HG03378 (cell line): ENCODE results near the gene ZDHHC5.
A peak's percentile ranks its signal among the peaks of the same experiment; 100 is the strongest.

Source experiments
- ATAC-seq: cut with Tn5 transposase; IDR thresholded peaks from one replicate; pipeline ENCODE4 v1.9.1; 2021; ENCODE audit warnings: mild to moderate bottlenecking, moderate library complexity; ENCODE audit not compliant: unreplicated experiment

Gene ZDHHC5, protein sequence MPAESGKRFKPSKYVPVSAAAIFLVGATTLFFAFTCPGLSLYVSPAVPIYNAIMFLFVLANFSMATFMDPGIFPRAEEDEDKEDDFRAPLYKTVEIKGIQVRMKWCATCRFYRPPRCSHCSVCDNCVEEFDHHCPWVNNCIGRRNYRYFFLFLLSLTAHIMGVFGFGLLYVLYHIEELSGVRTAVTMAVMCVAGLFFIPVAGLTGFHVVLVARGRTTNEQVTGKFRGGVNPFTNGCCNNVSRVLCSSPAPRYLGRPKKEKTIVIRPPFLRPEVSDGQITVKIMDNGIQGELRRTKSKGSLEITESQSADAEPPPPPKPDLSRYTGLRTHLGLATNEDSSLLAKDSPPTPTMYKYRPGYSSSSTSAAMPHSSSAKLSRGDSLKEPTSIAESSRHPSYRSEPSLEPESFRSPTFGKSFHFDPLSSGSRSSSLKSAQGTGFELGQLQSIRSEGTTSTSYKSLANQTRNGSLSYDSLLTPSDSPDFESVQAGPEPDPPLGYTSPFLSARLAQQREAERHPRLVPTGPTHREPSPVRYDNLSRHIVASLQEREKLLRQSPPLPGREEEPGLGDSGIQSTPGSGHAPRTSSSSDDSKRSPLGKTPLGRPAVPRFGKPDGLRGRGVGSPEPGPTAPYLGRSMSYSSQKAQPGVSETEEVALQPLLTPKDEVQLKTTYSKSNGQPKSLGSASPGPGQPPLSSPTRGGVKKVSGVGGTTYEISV

DNA sequence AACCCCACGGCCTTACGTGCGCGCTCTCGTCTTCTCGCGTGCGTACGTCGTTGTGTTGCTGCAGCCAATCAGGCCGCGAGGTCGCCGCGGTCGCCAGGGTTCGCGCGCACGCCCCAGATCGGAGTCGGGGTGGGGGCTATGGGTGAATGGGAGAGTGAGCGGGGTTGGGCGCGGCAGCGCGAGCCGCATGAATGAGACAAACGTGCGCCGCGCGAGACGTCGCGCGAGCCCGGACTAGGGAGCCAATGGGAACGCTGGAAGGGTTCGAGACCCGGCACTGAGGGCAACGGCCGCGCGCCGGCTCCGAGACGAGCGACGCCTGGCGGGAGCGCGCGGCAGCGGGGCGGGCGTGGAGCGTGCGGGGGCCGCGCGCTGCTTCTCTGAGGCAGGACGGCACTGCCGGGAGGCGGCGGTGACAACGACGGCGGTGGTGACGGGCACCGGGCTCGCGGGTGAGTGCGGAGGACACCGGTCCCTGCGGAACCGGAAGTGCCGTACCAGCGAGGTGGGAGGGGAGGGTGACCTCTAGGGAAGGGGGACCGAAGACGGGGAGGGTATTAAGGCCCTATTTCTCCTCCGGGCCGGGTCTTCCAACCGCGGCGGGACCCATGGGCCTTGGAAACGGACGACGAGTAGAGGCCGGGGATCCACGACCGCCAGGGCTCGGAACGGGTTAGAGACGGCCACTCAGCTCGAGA is at the start of gene ZDHHC5:
ZDHHC5 (plus strand) TSS at position 379 of the 698 bp plus-strand sequence. CDS start 4,977 bp downstream, outside the sequence.
- peak; percentile 77 for ATAC-seq

DNA sequence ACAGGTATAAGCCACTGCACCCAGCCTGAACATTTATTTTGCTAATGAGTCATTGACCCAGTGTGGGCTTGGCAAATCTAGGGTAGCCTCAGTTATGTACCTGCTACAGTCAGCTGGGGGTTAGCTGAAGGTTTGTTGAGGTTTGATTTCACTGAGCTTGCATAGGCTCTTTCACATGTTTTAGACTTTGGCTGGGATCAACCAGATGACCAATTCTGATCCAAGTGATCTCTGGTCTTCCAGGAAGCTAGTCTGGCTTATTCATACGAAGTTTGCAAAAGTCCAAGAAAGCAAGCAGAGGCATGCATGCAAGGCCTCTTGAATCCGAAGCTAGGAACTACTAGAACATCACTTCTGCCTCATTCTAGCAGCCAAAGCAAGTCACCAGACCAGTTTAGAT is 49.5 kb upstream of the ZDHHC5 start:
- ATAC-seq: no peak

DNA sequence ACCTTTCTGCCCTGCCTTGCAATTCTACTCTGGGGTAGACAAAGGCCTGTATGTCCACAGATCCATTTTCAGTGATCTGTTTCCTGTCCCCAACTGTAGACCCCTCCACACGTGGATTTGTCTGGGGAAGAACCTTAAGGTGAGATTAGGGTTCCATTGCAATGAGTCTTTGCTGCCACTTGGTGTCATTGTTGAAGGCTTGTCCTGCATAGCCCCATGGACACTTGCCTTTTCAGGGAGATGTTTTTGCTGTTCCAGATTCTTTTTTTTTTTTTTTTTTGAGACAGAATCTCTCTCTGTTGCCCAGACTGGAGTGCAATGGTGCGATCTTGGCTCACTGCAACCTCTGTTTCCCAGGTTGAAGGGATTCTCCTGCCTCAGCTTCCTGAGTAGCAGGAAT is 48.6 kb upstream of the ZDHHC5 start:
- no peak for ATAC-seq

DNA sequence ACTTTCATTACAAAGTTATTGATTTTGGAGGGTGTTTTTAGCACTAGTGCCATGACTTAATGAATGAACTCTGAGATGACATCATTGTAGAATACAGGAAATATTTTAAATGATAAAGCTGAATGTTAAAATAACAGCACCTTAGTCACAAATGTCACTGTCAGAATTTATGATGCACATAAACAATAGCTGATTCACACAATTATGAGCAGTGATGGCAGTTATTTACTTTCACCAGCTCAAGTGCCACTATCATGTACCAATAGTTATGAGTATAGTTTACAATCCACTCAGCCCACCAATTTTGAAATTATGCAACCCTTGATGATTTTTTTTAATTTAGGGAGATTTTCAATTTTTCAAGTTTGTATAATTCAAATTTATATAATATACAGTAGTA is 47.4 kb upstream of the ZDHHC5 start:
- ATAC-seq: no peak

DNA sequence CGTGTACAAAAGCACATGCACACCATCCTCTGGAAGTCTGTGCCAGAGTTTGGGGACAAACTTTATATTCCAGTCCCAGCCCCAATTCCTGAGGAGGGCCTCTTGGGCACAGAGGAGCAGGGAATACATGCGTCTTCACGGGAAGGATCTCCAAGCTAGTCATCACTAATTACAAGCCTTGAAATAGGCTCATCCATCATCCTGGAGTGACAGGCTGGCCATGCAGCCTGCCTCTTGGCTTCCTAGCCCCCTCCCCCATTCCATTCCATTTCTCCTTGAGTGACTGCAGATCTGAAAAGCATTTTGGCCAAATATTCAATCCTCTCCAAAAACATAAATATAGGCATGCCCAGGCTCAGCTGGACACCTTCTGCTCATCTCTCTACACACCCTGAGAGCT is 45.7 kb upstream of the ZDHHC5 start:
- no peak for ATAC-seq

DNA sequence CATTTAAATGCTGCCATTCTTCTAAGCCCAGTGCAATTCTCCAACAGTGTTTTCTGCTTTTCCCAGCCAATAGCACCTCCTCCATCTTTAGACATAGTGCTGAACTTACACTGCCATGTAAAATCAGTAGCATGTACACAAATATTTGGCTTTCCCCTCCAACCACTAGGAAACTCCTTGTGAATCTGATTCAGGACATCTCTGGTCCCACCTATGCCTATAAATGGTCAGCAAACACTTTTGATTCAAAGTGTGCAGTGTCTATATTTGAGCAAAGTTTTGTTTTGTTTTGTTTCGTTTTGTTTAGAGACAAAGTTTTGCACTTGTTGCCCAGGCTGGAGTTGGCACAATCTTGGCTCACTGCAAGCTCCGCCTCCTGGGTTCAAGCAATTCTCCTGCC is 43.0 kb upstream of the ZDHHC5 start:
- no peak for ATAC-seq

DNA sequence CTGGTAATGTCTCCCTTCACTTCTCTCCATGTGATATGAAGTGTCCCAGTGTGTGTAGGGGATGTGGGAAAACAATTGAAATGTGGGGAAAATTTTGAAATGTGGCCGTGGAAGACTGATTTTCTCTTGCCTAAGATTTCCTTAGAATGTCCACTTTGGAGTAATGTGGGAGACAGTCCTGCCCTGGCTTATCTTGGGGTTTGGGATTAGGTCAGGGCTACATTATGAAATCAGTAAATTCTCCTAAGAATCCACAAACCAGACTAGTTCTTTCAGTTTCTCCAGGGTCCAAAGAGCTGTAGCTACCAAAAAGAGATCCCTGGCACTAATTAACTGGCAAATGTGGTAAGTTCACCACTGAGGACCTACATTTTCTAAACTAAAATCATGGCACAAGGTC is 41.0 kb upstream of the ZDHHC5 start:
- ATAC-seq: no peak

DNA sequence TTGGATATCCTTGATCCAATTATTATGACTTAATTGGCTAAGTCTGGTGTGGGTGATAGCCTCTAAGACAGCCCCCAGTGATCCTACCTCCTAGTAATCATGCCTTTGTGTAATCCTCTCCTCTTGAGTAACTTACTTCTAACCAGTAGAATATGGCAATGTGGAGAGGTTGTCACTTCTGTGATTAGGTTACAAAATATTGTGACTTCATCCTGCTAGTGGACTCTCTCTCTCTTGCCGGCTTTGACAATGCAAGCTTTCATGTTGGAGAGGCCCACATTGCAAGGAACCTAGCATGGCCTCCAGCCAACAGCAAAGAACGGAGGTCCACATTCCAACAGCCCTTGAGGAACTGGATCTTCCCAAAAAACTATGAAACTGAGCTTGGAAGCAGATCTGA is 37.7 kb upstream of the ZDHHC5 start:
- no peak for ATAC-seq

DNA sequence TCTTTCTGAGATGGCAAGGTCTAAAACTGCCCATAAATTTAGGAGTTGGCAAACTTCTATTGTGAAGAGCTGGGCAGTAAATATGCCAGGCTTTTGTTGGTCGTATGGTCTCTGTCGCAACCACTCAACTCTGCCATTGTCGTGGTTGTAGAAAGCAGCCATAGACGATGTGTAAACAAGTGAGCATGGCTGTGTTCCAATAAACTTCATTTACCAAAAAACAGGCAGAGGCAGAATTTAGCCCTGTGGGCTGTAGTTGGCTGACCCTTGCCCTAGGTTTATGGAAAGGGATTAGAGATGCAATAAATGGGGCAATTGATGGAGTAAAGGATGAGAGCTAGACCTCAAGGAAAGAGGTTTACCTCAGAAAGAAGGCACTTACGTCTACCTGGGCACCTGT is 35.8 kb upstream of the ZDHHC5 start:
- no peak for ATAC-seq

DNA sequence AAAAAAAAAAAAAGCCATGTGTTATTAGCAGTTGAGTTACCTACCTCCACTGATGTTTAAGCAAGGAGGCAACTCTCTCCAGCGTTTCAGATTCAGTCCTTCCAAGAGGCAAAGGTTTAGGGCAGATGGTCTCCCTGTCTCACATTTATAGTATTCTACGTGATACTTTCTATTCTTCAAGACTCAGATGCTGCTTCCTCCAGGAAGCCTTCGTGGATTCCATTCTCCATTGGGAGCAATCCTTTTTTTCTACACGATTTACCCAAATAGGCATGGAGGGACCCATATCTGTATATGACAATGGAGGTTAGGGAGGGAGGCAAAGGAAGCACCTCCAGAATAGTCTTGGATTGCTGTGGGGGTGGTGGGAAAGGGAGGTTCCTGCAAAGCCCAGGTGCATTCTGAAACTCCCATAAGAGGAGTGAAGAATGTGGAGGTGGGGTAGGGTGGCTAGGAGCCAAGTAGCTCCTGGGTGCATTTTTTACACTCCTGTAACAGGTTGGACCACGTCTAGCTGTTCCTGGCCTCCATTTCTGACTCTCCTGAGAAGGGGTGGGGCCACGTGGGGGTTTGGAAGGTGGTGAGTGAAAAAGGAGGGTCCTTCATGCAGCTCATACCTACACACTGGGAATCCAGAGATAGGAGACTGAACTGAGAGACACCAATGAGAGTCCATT is 34.4 kb upstream of the ZDHHC5 start:
- ATAC-seq: no peak

DNA sequence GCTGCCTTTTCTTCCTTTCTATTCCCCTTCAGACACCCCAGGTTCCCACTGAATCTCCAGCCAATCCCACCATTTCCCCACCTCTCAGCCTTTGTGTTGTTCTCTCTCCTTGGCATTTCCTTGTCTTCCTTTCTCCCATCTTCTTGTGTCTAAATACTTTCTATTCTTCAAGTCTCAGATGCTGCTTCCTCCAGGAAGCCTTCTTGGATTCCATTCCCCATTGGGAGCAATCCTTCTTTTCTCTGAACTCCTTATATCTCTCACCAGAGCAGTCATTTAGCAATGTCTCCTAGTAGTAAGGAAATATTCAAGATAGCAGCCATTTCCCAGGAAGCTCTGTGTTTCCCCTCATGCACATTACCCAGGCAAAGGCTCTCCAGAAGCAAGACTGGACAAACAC is 33.6 kb upstream of the ZDHHC5 start:
- no peak for ATAC-seq

DNA sequence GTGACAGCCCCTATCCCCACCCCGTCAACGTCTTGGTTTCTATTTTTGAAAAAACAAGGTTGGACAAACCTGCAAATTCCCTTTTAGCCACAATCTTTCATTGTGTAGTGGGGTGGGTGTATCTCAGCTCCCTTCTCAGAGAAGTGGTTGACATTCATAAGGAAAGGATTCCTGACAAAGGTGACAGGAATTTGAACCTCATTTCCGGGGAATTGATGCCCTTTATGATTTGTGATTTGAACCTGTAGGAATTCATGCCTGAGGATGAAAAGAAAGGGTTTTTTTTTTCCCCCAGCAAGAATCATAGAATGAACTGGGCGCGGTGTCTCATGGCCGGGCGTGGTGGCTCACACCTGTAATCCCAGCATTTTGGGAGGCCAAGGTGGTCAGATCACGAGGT is 32.7 kb upstream of the ZDHHC5 start:
- ATAC-seq: no peak

DNA sequence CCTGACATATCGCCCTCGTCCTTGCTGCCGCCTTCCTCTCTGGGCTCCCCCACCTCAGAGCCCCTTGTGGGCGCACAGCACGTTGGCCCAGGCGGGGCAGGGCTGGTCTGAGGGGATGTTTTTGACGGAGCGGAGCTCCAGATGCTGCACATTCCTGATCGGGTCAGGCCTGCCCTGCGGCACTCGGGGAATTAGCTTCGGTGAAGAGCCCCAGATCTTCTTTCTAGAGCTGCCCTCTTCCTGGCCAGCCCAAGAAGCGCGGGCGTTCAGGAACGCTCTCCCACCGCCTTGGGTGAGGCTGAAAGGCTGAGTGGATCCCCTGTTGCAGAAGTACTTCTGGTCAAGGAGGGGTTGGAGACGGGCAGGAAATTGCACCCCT is 30.3 kb upstream of the ZDHHC5 start:
- no peak for ATAC-seq

DNA sequence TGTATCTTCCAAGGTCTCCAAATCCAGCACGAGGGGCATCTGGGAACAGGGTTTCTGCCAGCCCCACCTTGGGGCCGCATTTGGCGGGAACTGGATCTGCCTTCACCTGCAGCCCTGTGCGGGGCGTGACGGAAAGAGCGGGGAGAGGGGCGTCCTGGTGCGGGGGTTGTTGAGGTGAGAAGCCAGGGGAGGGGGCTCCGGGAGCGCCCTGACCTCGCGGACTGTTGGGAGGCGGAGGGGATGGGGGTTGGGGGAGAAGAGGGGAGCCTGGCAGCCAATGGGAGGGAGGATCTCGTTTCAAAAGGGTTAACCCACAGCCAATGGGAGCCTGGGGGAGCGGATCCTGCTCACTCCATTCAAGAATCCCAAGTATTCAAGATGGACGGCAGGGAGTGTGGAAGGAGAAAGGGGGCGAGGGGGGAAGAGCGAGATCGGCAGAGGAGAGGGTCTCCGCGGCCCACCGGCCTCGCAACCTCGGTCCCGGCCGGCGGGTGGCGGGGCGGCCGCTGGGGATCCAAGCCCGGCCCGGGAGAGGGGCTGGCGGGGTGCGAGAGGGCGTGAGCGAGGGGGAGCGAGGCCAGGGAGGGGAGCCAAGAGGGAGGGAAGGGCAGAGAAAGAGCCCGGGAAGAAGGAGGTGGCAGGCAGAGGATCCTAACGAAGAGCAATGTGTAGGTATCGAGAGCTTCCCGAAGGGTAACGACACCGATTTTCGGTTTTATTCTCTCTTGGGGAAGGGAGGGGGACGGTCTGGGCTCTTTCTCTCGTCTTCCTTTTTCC is 29.7 kb upstream of the ZDHHC5 start:
- ATAC-seq: no peak

DNA sequence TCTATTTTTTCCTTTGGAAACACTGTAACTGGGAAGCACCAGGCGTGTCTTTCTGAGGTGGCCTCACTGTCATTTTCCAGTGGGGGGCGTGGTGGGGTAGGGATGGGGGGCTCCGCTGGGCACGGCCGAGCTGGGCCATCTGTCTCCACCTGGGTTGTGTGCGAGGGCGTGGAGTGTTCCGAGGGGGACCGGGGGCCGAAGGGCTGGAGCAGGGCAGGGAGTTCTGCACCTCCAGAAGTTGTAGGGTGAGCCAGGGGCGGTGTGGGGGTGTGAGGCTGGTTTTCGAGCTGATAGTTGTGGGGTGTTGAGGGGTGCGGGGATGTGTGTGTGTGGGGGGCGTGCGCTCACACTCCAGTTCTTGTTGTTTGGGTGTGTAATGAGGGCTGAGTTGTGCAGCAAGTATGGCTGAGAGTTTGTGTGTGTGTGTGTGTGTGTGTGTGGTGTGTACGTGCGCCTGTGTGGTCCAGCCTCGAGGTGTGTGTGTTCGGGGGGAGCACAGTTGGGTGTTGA is 29.0 kb upstream of the ZDHHC5 start:
- no peak for ATAC-seq

DNA sequence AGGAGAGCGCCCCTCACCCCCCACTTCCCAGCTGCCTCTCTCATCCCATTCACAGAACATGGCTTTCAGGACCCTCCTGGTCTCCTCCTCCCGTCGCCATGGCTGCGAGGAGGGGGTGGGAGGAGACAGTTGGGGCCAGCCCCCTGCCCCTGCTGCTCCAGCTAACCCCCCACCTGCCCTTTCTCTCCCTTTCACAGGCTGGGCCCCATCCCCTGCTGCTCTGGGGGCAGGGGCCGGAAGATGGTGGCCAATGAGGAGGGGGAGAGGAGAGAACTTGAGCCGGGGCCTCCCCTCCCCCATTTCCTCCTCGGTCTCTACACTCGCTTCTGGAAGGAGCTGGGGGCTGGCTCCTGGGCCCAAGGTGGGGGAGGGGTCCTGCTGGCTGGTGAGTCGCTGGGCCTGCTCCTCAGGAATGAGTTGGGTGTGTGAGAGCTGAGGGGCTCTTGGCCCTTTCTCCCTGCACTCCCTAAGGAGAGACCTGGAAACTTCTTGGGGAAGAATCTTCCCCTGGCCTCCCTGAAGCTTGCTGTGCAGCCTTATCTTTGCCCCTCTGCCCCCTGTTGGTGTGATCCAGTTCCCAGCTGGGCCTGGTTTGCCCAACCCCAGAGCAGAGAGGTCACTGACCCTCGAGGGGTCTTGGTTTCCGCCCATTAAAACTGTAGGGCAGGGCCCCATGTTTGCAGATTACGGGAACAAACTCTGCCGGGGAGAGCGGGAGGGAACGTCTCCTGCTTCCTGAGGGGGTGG is 28.4 kb upstream of the ZDHHC5 start:
- no peak for ATAC-seq

DNA sequence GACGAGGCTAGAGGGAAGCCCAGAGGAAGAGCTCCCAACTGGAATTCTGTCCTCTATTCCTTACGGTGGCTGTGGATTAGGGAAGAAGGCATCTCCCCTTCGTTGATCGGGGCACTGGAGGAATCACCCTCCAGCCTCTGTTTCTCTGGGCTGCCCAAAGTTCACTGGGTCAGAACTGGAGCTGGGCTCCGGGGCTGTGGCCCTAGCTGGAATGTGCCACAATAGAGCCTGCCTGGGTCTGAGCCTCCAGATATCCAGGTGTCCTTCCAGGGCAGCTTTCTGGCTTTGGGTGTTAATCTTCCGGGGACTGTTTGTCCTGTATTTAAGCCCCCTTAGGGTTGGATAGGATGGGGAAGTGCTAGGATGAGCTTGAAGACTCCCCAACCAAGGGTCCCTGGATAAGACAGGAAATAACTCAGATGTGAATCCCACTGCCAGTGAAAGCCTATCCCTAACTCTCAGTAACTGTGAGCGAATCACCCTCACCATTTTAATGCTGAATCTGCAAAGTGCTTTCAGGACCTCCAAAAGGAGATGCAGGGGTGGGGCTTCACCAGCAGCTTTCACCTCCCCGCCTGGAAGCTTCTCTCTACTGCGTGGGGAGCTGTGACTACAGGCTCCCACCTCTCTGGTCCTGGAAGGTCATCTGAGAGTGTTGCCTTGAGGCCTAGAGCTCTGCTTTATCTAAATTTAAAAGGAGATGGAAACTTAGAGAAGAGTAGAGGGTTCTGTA is 27.7 kb upstream of the ZDHHC5 start:
- ATAC-seq: no peak

DNA sequence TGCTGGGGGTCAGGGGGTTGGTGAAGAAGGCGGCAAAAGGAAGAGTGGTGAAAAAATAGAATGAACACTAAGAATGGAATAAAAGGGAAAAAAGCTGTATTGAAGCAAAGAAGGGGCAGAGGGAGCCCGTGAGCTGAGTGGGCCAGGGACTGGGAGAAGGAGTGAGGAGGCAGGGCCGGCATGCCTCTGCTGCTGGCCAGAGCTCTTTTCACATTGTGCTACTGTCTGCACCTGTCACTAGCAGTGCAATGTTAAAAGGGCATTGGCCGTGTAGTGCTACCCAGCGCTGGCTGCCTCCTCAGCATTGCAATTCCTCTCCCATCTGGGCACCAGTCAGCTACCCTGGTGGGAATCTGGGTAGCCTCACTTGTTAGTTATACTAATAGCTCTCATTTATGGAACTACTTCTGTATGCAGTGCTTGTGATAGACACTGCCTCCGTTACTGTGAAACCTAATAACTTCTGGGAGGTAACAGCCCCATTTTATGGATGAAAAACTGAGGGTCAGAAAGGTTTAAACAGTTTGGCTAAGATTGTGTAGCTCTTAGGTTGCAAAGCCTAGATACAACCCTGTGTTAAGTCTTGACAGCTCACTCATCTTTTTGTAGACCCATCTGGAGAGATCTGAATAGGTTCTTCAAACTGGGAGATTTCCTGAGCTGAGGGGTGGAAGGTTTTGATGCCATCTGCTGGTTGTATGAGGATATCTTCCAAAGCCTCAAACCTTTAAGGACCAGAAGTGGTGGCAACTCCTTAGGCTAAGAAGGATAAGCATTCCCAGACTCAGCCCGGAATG is 26.7 kb upstream of the ZDHHC5 start:
- ATAC-seq: no peak
